Measurements from ENCODE around the gene F2RL3. TPM values are rescaled to one million over a fixed set of nuclear protein-coding genes. Genes with fewer than 3 reads are reported as not detected.

Gene F2RL3
- total and polyA plus RNA-seq, 8 donors, result 0.58 to 6.8 (median 1.8) TPM; not detected in 1

- Histone ChIP-seq H3K36me3 (no peaks in the 10 kb centered on the region), H3K4me3 (no peak overlapping the region), H3K27ac (no peak overlapping the region), H3K27me3 (no peaks in the 10 kb centered on the region), H3K9me3 (peaks cover 0 to 7% (median 2%) of the 10 kb centered on the region in 4 donors), H3K4me1 (no peaks in the 10 kb centered on the region)
- intact Hi-C loops (cut with DNase I; ENCODE audit: low total_unique reads), result no loop called here
- 82 to 93% (median 89%) methylated on average over 8 to 9 of the region's 9 CpGs for WGBS, 5 donors
- TF ChIP-seq EP300 (IDR thresholded peaks at IDR 0.05) (no peak), POLR2AphosphoS5 (IDR thresholded peaks at IDR 0.05) (no peak), POLR2A (IDR thresholded peaks at IDR 0.05) (no peak), CTCF (IDR thresholded peaks at IDR 0.05) (no peak)
- no peak for DNase-seq
Measured at GRCh38 chr19:16940626-16941025, 51.8 kb downstream of the F2RL3 start.

Small RNA genes lying within 50 kb of the gene (small RNA-seq; reads per million reads assigned to genes)
- gene RN7SL823P, result 0 reads per million in 4 donors
- gene RN7SL835P, result 0 reads per million in 4 donors

Other genes with a start within 250 kb of the F2RL3 start
- gene SMIM7, start 228.9 kb upstream of the F2RL3 start, total RNA-seq, result 100 to 1,000 TPM in 2 of 5 donors, 10 to 100 TPM in 3; 35.9 to 224 (median 93.4) TPM
- 100 to 1,000 TPM in 1 of 3 donors, 10 to 100 TPM in 2; 78.3 to 106 (median 83.0) TPM for gene SMIM7, start 228.9 kb upstream of the F2RL3 start, polyA plus RNA-seq
- 10 to 100 TPM in 2 of 5 donors, 1 to 10 TPM in 2, under 1 TPM in 1; 0.58 to 69.4 (median 8.9) TPM for gene TMEM38A, start 227.9 kb upstream of the F2RL3 start, total RNA-seq
- gene TMEM38A, start 227.9 kb upstream of the F2RL3 start, polyA plus RNA-seq, result 10 to 100 TPM in 1 of 3 donors, 1 to 10 TPM in 2; 5.2 to 13.6 (median 6.3) TPM
- 1 to 10 TPM in 2 of 5 donors, under 1 TPM in 3; 0.55 to 7.0 (median 0.87) TPM for gene NWD1, start 169.2 kb upstream of the F2RL3 start, total RNA-seq
- under 1 TPM; 0.44 to 0.76 (median 0.68) TPM for gene NWD1, start 169.2 kb upstream of the F2RL3 start, polyA plus RNA-seq
- gene SIN3B, start 59.6 kb upstream of the F2RL3 start, total RNA-seq, result 100 to 1,000 TPM in 3 of 5 donors, 10 to 100 TPM in 2; 49.9 to 566 (median 123) TPM
- gene SIN3B, start 59.6 kb upstream of the F2RL3 start, polyA plus RNA-seq, result 10 to 100 TPM in 2 of 3 donors, 1 to 10 TPM in 1; 9.2 to 18.6 (median 14.9) TPM
- 100 to 1,000 TPM in 1 of 5 donors, 10 to 100 TPM in 3, under 1 TPM in 1; 0.43 to 221 (median 13.2) TPM for gene CPAMD8, start 137.8 kb downstream of the F2RL3 start, total RNA-seq
- gene CPAMD8, start 137.8 kb downstream of the F2RL3 start, polyA plus RNA-seq, result 1 to 10 TPM; 2.1 to 6.6 (median 2.3) TPM
- 10 to 100 TPM in 1 of 5 donors, 1 to 10 TPM in 3, under 1 TPM in 1; 0.45 to 27.2 (median 8.3) TPM for gene HAUS8, start 186.5 kb downstream of the F2RL3 start, total RNA-seq
- gene HAUS8, start 186.5 kb downstream of the F2RL3 start, polyA plus RNA-seq, result 10 to 100 TPM in 1 of 3 donors, 1 to 10 TPM in 2; 9.2 to 11.9 (median 9.4) TPM
- gene MYO9B, start 186.8 kb downstream of the F2RL3 start, total RNA-seq, result 100 to 1,000 TPM in 3 of 5 donors, 10 to 100 TPM in 2; 43.0 to 265 (median 156) TPM
- 10 to 100 TPM; 30.2 to 35.6 (median 30.6) TPM for gene MYO9B, start 186.8 kb downstream of the F2RL3 start, polyA plus RNA-seq

Data from stomach (tissue), 9 donors.